ACC112 (cell line): ENCODE data around the gene FLT4.

Source experiments
- H2AFZ ChIP-seq: fragments of 200-600 bp; sonication (generic); one replicate; pipeline ENCODE4 v1.6.0; 2017; ENCODE audit warnings: antibody characterized with exemption, low read length; ENCODE audit not compliant: unreplicated experiment
- H3K27ac ChIP-seq: fragments of 200-600 bp; sonication (generic); 2 replicates; pipeline ENCODE4 v1.5.1; 2014; ENCODE audit warnings: low read depth, mild to moderate bottlenecking, antibody characterized with exemption, low read length, moderate library complexity
- H3K27me3 ChIP-seq: fragments of 200-600 bp; sonication (generic); 2 replicates; pipeline ENCODE4 v1.6.1; 2014; ENCODE audit warnings: mild to moderate bottlenecking, antibody characterized with exemption, low read length, moderate library complexity, mixed read lengths; ENCODE audit not compliant: insufficient read depth
- H3K36me3 ChIP-seq: fragments of 200-600 bp; sonication (generic); 2 replicates; pipeline ENCODE4 v1.6.1; 2016; ENCODE audit warnings: mild to moderate bottlenecking, antibody characterized with exemption, low read length, moderate library complexity, mixed read lengths; ENCODE audit not compliant: insufficient read depth
- H3K4me1 ChIP-seq: fragments of 200-600 bp; sonication (generic); one replicate; pipeline ENCODE4 v1.6.1; 2016; ENCODE audit warnings: low read length, mixed read lengths; ENCODE audit not compliant: insufficient read depth, unreplicated experiment, control insufficient read depth
- H3K4me3 ChIP-seq: fragments of 200-600 bp; sonication (generic); 2 replicates; pipeline ENCODE4 v1.5.1; 2014; ENCODE audit warnings: mild to moderate bottlenecking, low read depth, low read length
- H3K79me2 ChIP-seq: fragments of 200-600 bp; sonication (generic); one replicate; pipeline ENCODE4 v1.6.0; 2016; ENCODE audit warnings: low read length; ENCODE audit not compliant: control insufficient read depth, unreplicated experiment, insufficient read depth

Gene FLT4

DNA sequence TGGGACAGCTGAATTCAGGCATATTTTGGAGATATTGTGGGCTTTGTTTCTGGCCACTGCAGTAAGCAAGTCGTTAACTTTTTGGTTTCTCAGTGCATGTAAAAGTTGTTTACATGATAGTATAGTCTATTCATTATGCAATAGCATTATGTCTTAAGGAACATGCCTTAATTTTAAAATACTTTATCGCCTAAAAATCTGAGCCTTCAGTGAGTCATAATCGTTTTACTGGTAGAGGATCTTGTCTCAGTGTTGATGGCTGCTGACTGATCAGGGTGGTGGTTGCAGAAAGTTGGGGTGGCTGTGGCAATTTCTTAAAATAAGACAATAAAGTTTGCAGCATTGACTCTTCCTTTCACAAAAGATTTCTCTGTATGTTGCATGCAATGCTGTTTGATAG is 63.2 kb downstream of the FLT4 start:
- Histone ChIP-seq H3K79me2 (no peaks in the 10 kb centered on the region), H3K36me3 (no peaks in the 10 kb centered on the region), H3K4me3 (no peak overlapping the region), H2AFZ (no peak overlapping the region), H3K4me1 (peaks cover 5% of the 10 kb centered on the region), H3K27ac (no peak overlapping the region), H3K27me3 (peaks cover 52% of the 10 kb centered on the region)

DNA sequence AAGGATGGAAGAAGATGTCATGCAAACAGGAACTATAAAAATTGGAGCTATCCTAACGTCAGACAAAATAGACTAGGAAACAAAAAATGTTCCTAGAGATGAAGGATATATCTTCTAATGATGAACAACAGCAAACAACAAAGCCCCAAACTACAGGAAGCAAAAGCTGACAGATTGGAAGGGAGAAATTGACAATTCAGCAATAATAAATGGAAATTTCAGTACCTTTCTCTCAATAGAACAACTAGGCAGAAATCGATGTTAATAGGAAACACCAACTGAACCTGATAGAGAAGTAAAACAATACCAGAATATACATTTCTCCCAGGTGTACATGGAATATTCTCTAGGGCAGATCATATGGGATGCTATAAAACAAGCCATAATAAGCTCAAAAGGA is 65.7 kb downstream of the FLT4 start:
- Histone ChIP-seq H3K4me3 (no peak overlapping the region), H3K36me3 (no peaks in the 10 kb centered on the region), H3K79me2 (no peaks in the 10 kb centered on the region), H2AFZ (no peak overlapping the region), H3K27me3 (peaks cover 27% of the 10 kb centered on the region), H3K4me1 (no peaks in the 10 kb centered on the region), H3K27ac (no peak overlapping the region)

DNA sequence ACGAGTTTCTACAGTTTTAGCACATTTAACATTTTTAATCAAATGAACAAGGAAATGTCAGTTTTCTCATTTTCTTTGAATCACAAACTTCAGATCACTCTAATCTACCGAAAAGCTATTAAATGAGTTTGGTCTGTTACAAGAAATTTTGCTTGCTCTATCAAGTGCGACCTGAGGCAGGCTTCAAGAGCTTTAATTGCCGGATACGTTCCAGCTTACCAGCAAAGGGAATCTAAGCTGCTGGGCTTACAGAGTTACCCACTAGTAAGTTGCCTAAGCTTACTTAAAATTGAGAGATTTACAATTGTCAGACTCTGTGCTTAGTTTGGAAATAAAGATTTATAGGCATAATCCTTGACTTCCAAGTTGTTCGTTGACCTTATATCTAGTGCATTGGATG is 68.7 kb downstream of the FLT4 start:
- Histone ChIP-seq H3K36me3 (peaks cover 17% of the 10 kb centered on the region), H3K4me3 (no peak overlapping the region), H2AFZ (no peak overlapping the region), H3K27ac (no peak overlapping the region), H3K4me1 (no peaks in the 10 kb centered on the region), H3K79me2 (no peaks in the 10 kb centered on the region), H3K27me3 (peaks cover 4% of the 10 kb centered on the region; the same call in 1 of the 2 replicates)

DNA sequence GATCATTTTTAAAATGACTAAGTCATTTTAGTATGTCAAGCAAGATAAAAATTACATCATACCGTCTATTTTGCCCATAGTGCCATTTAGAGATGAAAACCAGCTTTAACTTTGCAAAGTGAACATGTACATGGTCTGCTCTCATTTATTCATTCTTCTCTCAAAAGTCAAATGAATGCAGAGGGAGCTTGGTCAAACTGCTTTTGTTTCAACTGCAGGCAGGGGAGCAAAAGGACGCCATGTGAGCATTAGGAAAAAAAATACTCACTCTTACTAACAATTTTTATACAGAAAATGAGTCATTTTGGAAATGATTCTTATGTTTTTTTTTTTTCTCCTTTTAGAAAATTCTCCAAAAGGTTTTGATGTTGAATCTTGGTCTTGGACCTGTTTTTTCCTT is 73.8 kb downstream of the FLT4 start:
- peaks cover 5% of the 10 kb centered on the region for H3K4me1 ChIP-seq
- H3K4me3 ChIP-seq = no peak overlapping the region
- no peaks in the 10 kb centered on the region for H3K27me3 ChIP-seq
- H2AFZ ChIP-seq = no peak overlapping the region
- no peaks in the 10 kb centered on the region for H3K79me2 ChIP-seq
- H3K27ac ChIP-seq = no peak overlapping the region
- peaks cover 20% of the 10 kb centered on the region for H3K36me3 ChIP-seq

DNA sequence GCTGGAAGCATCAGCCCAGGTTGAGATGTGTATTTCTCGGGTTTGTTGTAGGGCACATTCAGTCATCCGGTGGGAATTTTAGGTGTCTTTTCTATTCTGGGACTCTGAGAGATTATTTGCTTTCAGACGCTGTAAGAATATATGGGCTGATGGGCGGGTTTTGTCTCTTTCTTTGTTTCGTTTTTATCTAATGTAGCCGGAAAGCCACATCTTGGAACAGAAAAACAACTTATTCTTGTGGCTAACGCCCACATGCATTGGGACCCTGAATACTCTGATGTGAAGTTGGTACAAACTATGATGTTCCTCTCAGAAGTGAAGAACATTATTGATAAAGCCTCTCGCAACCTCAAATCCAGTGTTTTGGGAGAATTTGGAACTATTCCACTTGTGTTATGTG is 80.5 kb downstream of the FLT4 start:
- peaks cover 19% of the 10 kb centered on the region; the same call in 1 of the 2 replicates for H3K36me3 ChIP-seq
- no peak overlapping the region for H3K4me3 ChIP-seq
- H3K4me1 ChIP-seq = no peaks in the 10 kb centered on the region
- H3K27ac ChIP-seq = no peak overlapping the region
- no peak overlapping the region for H2AFZ ChIP-seq
- H3K27me3 ChIP-seq = no peaks in the 10 kb centered on the region
- H3K79me2 ChIP-seq = no peaks in the 10 kb centered on the region

DNA sequence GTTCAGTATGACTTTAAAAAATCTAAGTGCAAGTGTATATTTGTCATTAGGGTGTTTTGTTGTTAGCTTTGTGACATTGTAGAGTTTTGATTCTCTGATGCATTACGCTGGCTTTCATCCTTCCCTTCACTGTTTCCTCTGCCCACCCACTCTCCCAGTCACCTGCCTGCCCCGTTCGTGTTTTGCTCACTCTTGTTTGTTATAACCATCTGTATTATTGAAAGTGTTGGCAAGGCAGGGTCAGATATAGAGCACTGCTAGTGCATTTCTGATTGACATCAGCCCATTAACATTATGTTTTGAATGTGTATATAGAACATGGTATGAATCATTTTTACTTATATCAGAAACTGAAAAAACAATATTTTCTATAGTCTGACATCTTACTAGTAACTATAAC is 85.4 kb downstream of the FLT4 start:
- no peak overlapping the region for H2AFZ ChIP-seq
- no peak overlapping the region for H3K4me3 ChIP-seq
- no peaks in the 10 kb centered on the region for H3K27me3 ChIP-seq
- no peaks in the 10 kb centered on the region for H3K4me1 ChIP-seq
- peaks cover 12% of the 10 kb centered on the region for H3K79me2 ChIP-seq
- no peak overlapping the region for H3K27ac ChIP-seq
- H3K36me3 ChIP-seq = peaks cover 15% of the 10 kb centered on the region; the same call in 1 of the 2 replicates

DNA sequence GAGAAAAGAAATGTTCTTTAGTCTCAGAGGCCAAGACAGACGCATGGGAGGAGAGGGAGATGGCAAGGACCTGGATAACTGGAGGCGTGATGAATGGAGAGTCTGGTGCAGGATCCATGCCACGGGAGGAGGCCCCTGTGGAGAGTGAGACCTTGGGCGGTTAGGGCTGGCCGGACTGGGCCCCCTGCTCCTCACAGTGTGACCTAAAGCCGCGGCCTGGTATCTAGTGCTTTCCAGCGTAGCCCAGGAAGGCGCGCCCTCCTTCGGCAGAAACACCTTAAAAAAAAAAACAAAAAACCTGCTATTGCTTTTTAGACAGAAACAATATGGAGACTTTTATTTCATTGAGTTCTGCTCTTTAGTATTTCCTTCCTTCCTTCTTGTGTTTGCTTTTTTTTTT is 91.2 kb downstream of the FLT4 start:
- peaks cover 11% of the 10 kb centered on the region for H3K36me3 ChIP-seq
- no peak overlapping the region for H2AFZ ChIP-seq
- no peaks in the 10 kb centered on the region for H3K27me3 ChIP-seq
- H3K4me1 ChIP-seq = peaks cover 8% of the 10 kb centered on the region
- H3K79me2 ChIP-seq = peaks cover 16% of the 10 kb centered on the region
- H3K27ac ChIP-seq = no peak overlapping the region
- no peak overlapping the region for H3K4me3 ChIP-seq

DNA sequence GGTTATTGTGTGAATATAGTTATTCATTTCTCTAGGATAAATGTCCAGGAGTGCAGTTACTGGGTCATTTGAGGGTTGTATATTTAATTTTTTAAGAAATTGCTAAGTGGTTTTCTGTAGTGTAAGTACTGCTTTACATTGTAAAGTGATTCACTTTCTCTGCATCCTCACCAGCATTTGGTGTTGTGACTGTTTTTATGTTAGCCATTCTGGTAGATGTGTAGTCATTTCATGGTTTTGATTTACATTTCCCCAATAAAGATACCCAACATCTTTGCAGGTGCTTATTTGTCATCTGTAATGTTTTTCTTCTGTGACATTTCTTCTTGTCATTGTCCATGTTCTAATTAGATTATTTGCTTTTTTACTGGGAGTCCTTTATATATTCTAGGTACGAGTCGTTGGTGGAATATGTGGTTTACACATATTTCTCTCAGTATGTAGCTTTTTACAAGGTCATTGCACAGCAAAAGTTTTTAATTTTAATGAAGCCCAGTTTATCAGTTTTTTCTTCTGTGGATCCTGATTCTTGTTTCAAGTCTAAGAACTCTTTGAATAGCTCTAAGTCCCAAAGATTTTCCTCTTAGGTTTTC is 92.1 kb downstream of the FLT4 start:
- H3K4me1 ChIP-seq = peaks cover 8% of the 10 kb centered on the region
- H3K36me3 ChIP-seq = peaks cover 15% of the 10 kb centered on the region
- peaks cover 16% of the 10 kb centered on the region for H3K79me2 ChIP-seq
- H3K27me3 ChIP-seq = no peaks in the 10 kb centered on the region
- H2AFZ ChIP-seq = no peak overlapping the region
- H3K4me3 ChIP-seq = no peak overlapping the region
- H3K27ac ChIP-seq = no peak overlapping the region

DNA sequence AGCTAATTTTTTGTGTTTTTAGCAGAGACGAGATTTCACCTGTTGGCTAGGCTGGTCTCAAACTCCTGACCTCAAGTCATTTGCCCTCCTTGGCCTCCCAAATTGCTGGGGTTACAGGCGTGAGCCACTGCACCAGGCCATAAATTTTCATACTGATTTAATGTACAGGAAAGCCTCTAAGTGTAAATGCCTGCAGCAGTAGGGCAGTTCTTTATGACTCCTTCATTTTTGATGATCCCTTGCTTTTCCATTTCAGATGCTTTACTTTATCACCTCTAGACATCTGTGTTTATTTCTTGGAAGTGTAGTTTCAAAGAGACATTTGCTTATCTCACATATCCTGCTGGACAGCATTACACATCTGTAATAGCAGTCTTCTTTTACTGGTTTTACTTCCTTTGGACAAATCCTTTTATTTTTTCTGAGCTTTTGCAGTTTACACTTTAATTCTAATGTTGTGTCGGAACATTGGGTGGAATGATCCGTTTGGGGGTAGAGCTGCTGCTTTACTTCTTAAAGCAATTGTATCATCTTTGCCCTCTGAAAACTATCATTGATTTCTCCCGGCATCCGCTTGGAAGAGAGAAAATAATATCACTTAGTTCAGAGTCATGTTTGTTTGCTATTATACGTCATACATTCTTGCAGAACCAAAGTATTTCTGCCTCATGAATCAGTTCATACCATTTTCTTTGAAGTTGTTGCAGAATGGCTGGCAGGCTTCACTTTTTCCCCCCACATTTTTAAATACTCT is 94.1 kb downstream of the FLT4 start:
- Histone ChIP-seq H3K4me3 (no peak overlapping the region), H3K36me3 (peaks cover 24% of the 10 kb centered on the region), H3K4me1 (peaks cover 8% of the 10 kb centered on the region), H2AFZ (no peak overlapping the region), H3K27me3 (no peaks in the 10 kb centered on the region), H3K27ac (no peak overlapping the region), H3K79me2 (peaks cover 7% of the 10 kb centered on the region)

DNA sequence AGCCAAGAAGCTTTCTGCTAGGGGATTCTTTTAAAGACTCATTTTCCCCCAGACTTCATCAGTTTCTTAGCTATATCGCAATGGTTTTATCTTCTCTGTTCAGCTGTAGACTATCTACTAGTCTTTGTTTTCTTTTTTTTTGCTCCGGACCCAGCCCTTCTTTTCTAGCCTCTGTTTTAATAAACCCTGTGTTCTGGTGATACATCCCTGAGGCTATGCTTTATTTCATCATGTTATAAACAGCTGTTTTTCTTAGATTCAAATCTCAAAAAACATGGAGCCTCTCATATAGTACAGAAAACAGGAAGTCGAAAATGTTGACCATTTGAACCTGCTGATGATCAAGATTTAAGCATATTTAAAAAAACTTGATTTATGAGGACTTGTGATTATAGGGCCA is 95.9 kb downstream of the FLT4 start:
- Histone ChIP-seq H3K36me3 (peaks cover 28% of the 10 kb centered on the region), H3K27me3 (no peaks in the 10 kb centered on the region), H3K27ac (no peak overlapping the region), H3K4me1 (peaks cover 8% of the 10 kb centered on the region), H3K4me3 (no peak overlapping the region), H2AFZ (no peak overlapping the region), H3K79me2 (peaks cover 13% of the 10 kb centered on the region)
